H1 (cell line): ENCODE measurements around the gene PPFIBP2. TPM values are rescaled to one million over a fixed set of nuclear protein-coding genes. Genes with fewer than 3 reads are reported as not detected.

Experiments
- CTCF ChIA-PET: fragments of 300-600 bp; sonication (Branson Sonifier 250); formaldehyde crosslinking; loops from one replicate; lab custom pipeline; 2021; ENCODE audit not compliant: partially characterized antibody; lab: Charles Lee
- POLR2A ChIA-PET: fragments of 300-600 bp; sonication (Branson Sonifier 250); formaldehyde crosslinking; loops from one replicate; lab custom pipeline; 2021; ENCODE audit warnings: inconsistent platforms; ENCODE audit not compliant: partially characterized antibody; lab: Charles Lee
- DNase-seq, 2 experiments: peaks; one replicate each; pipeline versions ENCODE4 v3.0.0 to v3.0.0-alpha.2; 2010 to 2022; ENCODE audit warnings: low spot score in 2 of 2, low read depth in 1 of 2, mixed read lengths in 1 of 2
- FAIRE-seq: peaks from 2 replicates; lab custom pipeline; 2011; peaks lifted over from hg19 to GRCh38; lab: Jason Lieb, UNC
- H2AFZ ChIP-seq: 2 replicates; pipeline ENCODE4 v1.8.1; 2012; ENCODE audit warnings: low read length, inconsistent platforms
- H2AK5ac ChIP-seq: 2 replicates; pipeline ENCODE4 v1.6.1; 2013; ENCODE audit warnings: low read depth, low read length
- H2BK120ac ChIP-seq: replicated peaks from 2 replicates; pipeline ENCODE3; 2013; ENCODE audit warnings: low read depth, low read length, inconsistent platforms
- H2BK12ac ChIP-seq: 2 replicates; pipeline ENCODE4 v1.6.1; 2013; ENCODE audit warnings: low read depth, low read length
- H2BK15ac ChIP-seq: 2 replicates; pipeline ENCODE4 v1.6.1; 2013; ENCODE audit warnings: low read length
- H2BK20ac ChIP-seq: 2 replicates; pipeline ENCODE4 v1.6.1; 2013; ENCODE audit warnings: low read length
- H2BK5ac ChIP-seq: 2 replicates; pipeline ENCODE4 v1.6.1; 2013; ENCODE audit warnings: low read depth, low read length
- H3K14ac ChIP-seq: 2 replicates; pipeline ENCODE4 v1.6.1; 2013; ENCODE audit warnings: inconsistent platforms; ENCODE audit not compliant: insufficient read length
- H3K18ac ChIP-seq: 2 replicates; pipeline ENCODE4 v1.6.1; 2013; ENCODE audit warnings: low read length; ENCODE audit errors: extremely low read depth
- H3K23ac ChIP-seq: 2 replicates; pipeline ENCODE4 v1.6.1; 2013; ENCODE audit warnings: inconsistent platforms; ENCODE audit not compliant: insufficient read length
- H3K23me2 ChIP-seq: 2 replicates; pipeline ENCODE4 v1.6.1; 2013; ENCODE audit warnings: low read depth, low read length
- H3K27ac ChIP-seq: 2 replicates; pipeline ENCODE4 v1.6.1; 2011; ENCODE audit warnings: low read depth, low read length, inconsistent platforms
- H3K27me3 ChIP-seq, 4 experiments: replicated peaks in 1 of 4; 1 replicate in 1 of 4; 2 replicates in 3 of 4; pipeline versions ENCODE4 v1.6.1 to v1.8.1; 2011 to 2013; ENCODE audit warnings: low read length in 3 of 4, mild to moderate bottlenecking in 3 of 4, inconsistent platforms in 2 of 4, mixed read lengths in 2 of 4, moderate library complexity in 1 of 4; ENCODE audit not compliant: control insufficient read depth in 3 of 4, insufficient read depth in 3 of 4; ENCODE audit errors: extremely low read depth in 1 of 4
- H3K36me3 ChIP-seq, 4 experiments: 2 replicates each; pipeline versions ENCODE4 v1.6.1 to v1.8.1; 2011 to 2013; ENCODE audit warnings: mild to moderate bottlenecking in 4 of 4, low read length in 3 of 4, moderate library complexity in 2 of 4, control low read depth in 1 of 4, inconsistent platforms in 1 of 4; ENCODE audit not compliant: insufficient read depth in 4 of 4, control insufficient read depth in 2 of 4
- H3K4ac ChIP-seq: replicated peaks from 2 replicates; pipeline ENCODE3; 2013; ENCODE audit warnings: low read length, low read depth, mixed read lengths, inconsistent platforms; ENCODE audit not compliant: insufficient read length
- H3K4me1 ChIP-seq, 4 experiments: replicated peaks in 1 of 4; 1 replicate in 1 of 4; 2 replicates in 3 of 4; pipeline versions ENCODE4 v1.6.1 to v1.8.1; 2011 to 2013; ENCODE audit warnings: low read length in 3 of 4, inconsistent platforms in 2 of 4, mixed read lengths in 1 of 4; ENCODE audit not compliant: insufficient read depth in 4 of 4, control insufficient read depth in 3 of 4
- H3K4me2 ChIP-seq, 2 experiments: 2 replicates each; pipeline versions ENCODE4 v1.6.1 to v1.8.1; 2011 to 2013; ENCODE audit warnings: low read depth in 2 of 2, low read length in 2 of 2, control low read depth in 1 of 2, inconsistent platforms in 1 of 2, mild to moderate bottlenecking in 1 of 2; ENCODE audit not compliant: insufficient read depth in 1 of 2
- H3K4me3 ChIP-seq, 4 experiments: fragments of 200-600, 300-600 bp in 1 of 4; sonication (generic), shearing (Covaris generic), sonication (Bioruptor Twin) in 1 of 4; 2 replicates each; pipeline versions ENCODE4 v1.5.1 to v1.8.1; 2011 to 2016; ENCODE audit warnings: low read length in 4 of 4, low read depth in 3 of 4, control low read depth in 2 of 4, inconsistent platforms in 2 of 4, mild to moderate bottlenecking in 2 of 4, mixed read lengths in 1 of 4, moderate library complexity in 1 of 4; ENCODE audit not compliant: insufficient read depth in 2 of 4; ENCODE audit errors: extremely low read depth in 1 of 4
- H3K56ac ChIP-seq: replicated peaks from 2 replicates; pipeline ENCODE3; 2013; ENCODE audit warnings: low read depth, mild to moderate bottlenecking, mixed read lengths, low read length, inconsistent platforms; ENCODE audit not compliant: insufficient read length
- H3K79me1 ChIP-seq: 2 replicates; pipeline ENCODE4 v1.6.1; 2013; ENCODE audit warnings: low read depth, low read length, control low read depth
- H3K79me2 ChIP-seq, 2 experiments: 2 replicates each; pipeline versions ENCODE4 v1.6.1 to v1.8.1; 2012 to 2013; ENCODE audit warnings: low read length in 2 of 2, mild to moderate bottlenecking in 2 of 2, inconsistent platforms in 1 of 2; ENCODE audit not compliant: insufficient read depth in 2 of 2, control insufficient read depth in 1 of 2
- H3K9ac ChIP-seq, 4 experiments: replicated peaks in 1 of 4; 1 replicate in 1 of 4; 2 replicates in 3 of 4; pipeline versions ENCODE4 v1.6.1 to v1.8.1; 2011 to 2013; ENCODE audit warnings: low read depth in 3 of 4, low read length in 3 of 4, control low read depth in 2 of 4, mild to moderate bottlenecking in 2 of 4, moderate library complexity in 2 of 4, inconsistent platforms in 1 of 4; ENCODE audit errors: extremely low read depth in 1 of 4
- H3K9me3 ChIP-seq, 2 experiments: 2 replicates each; pipeline versions ENCODE4 v1.6.1 to v1.8.1; 2012 to 2013; ENCODE audit warnings: mild to moderate bottlenecking in 2 of 2, moderate library complexity in 2 of 2, control low read depth in 1 of 2, inconsistent platforms in 1 of 2, low read depth in 1 of 2, low read length in 1 of 2, mixed read lengths in 1 of 2; ENCODE audit not compliant: insufficient read depth in 2 of 2
- H4K20me1 ChIP-seq, 2 experiments: replicated peaks in 1 of 2; 2 replicates each; pipeline versions ENCODE3 to v1.8.1; 2011 to 2013; ENCODE audit warnings: inconsistent platforms in 2 of 2, low read length in 2 of 2, mild to moderate bottlenecking in 1 of 2; ENCODE audit not compliant: insufficient read depth in 2 of 2, control insufficient read depth in 1 of 2
- H4K5ac ChIP-seq: 2 replicates; pipeline ENCODE4 v1.6.1; 2013; ENCODE audit warnings: low read length, low read depth, mixed read lengths, inconsistent platforms; ENCODE audit not compliant: insufficient read length
- H4K8ac ChIP-seq: 2 replicates; pipeline ENCODE4 v1.8.0; 2013; ENCODE audit warnings: mild to moderate bottlenecking, moderate library complexity, low read length, inconsistent platforms; ENCODE audit not compliant: insufficient read depth; ENCODE audit errors: extremely low read depth
- H4K91ac ChIP-seq: replicated peaks from 2 replicates; pipeline ENCODE3; 2013; ENCODE audit warnings: low read length, mixed read lengths, inconsistent platforms; ENCODE audit not compliant: insufficient read length
- BACH1 ChIP-seq: IDR thresholded peaks from 2 replicates; pipeline ENCODE4 v1.6.1; 2012; ENCODE audit warnings: low read length, improper control_type of control experiment
- JUN ChIP-seq: IDR thresholded peaks from 2 replicates; pipeline ENCODE4 v1.6.1; 2011; ENCODE audit warnings: low read depth, mild to moderate bottlenecking, improper control_type of control experiment, low read length
- TCF12 ChIP-seq: IDR thresholded peaks from 2 replicates; pipeline ENCODE4 v1.6.1; 2011; ENCODE audit warnings: low read depth, mild to moderate bottlenecking, low read length
- WGBS, 2 experiments: shearing (Covaris generic) in 1 of 2; methylation state at CpG; one replicate each; pipeline versions ENCODE4 v1.1.6 to v1.1.7; 2013 to 2015; ENCODE audit warnings: low lambda C conversion rate in 2 of 2, mixed read lengths in 2 of 2, inconsistent platforms in 1 of 2, low coverage in 1 of 2, missing lambda C conversion rate in 1 of 2; ENCODE audit not compliant: insufficient replicate concordance in 2 of 2, insufficient coverage in 1 of 2, insufficient read length in 1 of 2; ENCODE audit errors: extremely low coverage in 1 of 2, missing lambda C conversion rate in 1 of 2; 5-methylcytosine and 5-hydroxymethylcytosine counted together
- polyA plus RNA-seq, 7 experiments: library from polyadenylated mRNA; depleted of rRNA in 3 of 7; stranded (reverse) in 5 of 7; unstranded in 2 of 7; fragments of >200 nt in 5 of 7; fragments of 200-250 nt in 2 of 7; gene quantifications; 1 replicate in 5 of 7; 2 replicates in 1 of 7; 4 replicates in 1 of 7; pipeline versions ENCODE4 v1.2.1 to v1.2.3, GENCODE V29; 2011 to 2013; ENCODE audit warnings: missing spikeins in 2 of 7, mixed read lengths in 2 of 7
- total RNA-seq: library from RNA; stranded (reverse); fragmentation: NEBNext Ultra II Directional; extraction: Animal tissue kit (Norgen Biotek cat#: 25700); gene quantifications from 2 replicates; pipeline ENCODE4 v1.2.1, GENCODE V29; 2021
- TF ChIP-seq, protein P1 (sequence below): IDR thresholded peaks from 2 replicates; pipeline ENCODE4 v1.6.1; 2012; ENCODE audit warnings: inconsistent platforms
- TF ChIP-seq, protein P2 (sequence below), 3 experiments: IDR thresholded peaks; 1 replicate in 2 of 3; 2 replicates in 1 of 3; pipeline versions ENCODE4 v1.5.1 to v1.6.1; 2011; ENCODE audit warnings: low read length in 3 of 3, mild to moderate bottlenecking in 3 of 3, inconsistent platforms in 2 of 3, low read depth in 1 of 3, moderate library complexity in 1 of 3; ENCODE audit not compliant: insufficient read depth in 1 of 3; ENCODE audit errors: control extremely low read depth in 1 of 3
- TF ChIP-seq, protein P3 (sequence below): IDR thresholded peaks from 2 replicates; pipeline ENCODE4 v1.6.1; 2011; ENCODE audit warnings: low read depth, mild to moderate bottlenecking, low read length; ENCODE audit not compliant: insufficient read depth

PPFIBP2 gene
- total and polyA plus RNA-seq, 2 of the 8 experiments (the other 6 are each of a cell fraction or from before 2014, with no cell fraction given): 5.5 to 9.8 TPM

DNA sequence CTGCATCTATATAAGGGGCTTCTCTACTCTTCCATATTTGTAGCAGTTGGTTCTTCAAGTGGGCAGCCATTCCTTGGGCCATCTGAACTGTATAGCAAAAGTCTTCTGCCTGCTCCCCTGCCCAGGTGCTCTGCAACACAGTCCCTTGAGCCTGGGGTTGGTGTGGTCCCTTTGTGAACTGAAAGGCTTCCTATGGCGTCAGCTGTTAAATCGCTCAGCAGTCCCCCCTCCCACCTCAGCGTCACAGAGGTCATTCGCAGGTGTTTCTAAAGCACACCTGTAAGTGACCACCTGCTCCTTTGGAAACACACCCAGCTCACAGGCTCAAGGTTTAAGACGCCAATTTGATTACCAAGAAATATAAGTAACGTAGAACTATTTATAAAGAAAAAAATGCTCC is 122.6 kb downstream of the PPFIBP2 start:
- Histone ChIP-seq H2BK120ac (no peak overlapping the region), H2AFZ (no peak overlapping the region), H2BK5ac (no peak overlapping the region), H2BK15ac (no peak overlapping the region), H4K20me1 (no peaks in the 10 kb centered on the region), H3K4ac (no peak overlapping the region), H3K9ac (no peak overlapping the region), H3K9me3 (no peaks in the 10 kb centered on the region), H4K8ac (no peak overlapping the region), H2BK20ac (no peak overlapping the region), H2AK5ac (no peak overlapping the region), H3K56ac (no peak overlapping the region), H3K79me2 (no peaks in the 10 kb centered on the region), H2BK12ac (no peak overlapping the region), H3K79me1 (no peaks in the 10 kb centered on the region), H3K18ac (no peak overlapping the region), H3K4me1 (no peaks in the 10 kb centered on the region), H3K27me3 (no peaks in the 10 kb centered on the region), H3K36me3 (no peaks in the 10 kb centered on the region; a peak in 1 of 8 replicates), H3K27ac (no peak overlapping the region), H4K91ac (no peak overlapping the region), H3K4me3 (no peak overlapping the region), H3K23ac (no peak overlapping the region), H4K5ac (no peak overlapping the region), H3K23me2 (no peaks in the 10 kb centered on the region), H3K14ac (no peak overlapping the region), H3K4me2 (no peak overlapping the region)
- DNase-seq (no peak), FAIRE-seq (no peak)
- ChIA-PET CTCF (interaction anchor here (1.0 to 6.0 kb wide), 7 partner anchors 11 to 64 kb away, joined by 3 to 40 read pairs (median 4); no protein-coding TSS in a partner anchor), POLR2A (interaction anchor here (0.6 kb wide), 1 partner anchor 421 kb away, joined by 3 read pairs; no protein-coding TSS in a partner anchor)
- WGBS, 2 experiments: 87% methylated on average over 6 of the region's 6 CpGs; no CpG with 5 or more reads in 1 of the 2 experiments
- TF ChIP-seq TCF12 (0 out of 2 replicates have a peak, but pooled peaks have one; percentile 30), JUN (no peak), BACH1 (no peak)
- TF ChIP-seq, protein P1, sequence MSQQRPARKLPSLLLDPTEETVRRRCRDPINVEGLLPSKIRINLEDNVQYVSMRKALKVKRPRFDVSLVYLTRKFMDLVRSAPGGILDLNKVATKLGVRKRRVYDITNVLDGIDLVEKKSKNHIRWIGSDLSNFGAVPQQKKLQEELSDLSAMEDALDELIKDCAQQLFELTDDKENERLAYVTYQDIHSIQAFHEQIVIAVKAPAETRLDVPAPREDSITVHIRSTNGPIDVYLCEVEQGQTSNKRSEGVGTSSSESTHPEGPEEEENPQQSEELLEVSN: no peak
- TF ChIP-seq, protein P2, sequence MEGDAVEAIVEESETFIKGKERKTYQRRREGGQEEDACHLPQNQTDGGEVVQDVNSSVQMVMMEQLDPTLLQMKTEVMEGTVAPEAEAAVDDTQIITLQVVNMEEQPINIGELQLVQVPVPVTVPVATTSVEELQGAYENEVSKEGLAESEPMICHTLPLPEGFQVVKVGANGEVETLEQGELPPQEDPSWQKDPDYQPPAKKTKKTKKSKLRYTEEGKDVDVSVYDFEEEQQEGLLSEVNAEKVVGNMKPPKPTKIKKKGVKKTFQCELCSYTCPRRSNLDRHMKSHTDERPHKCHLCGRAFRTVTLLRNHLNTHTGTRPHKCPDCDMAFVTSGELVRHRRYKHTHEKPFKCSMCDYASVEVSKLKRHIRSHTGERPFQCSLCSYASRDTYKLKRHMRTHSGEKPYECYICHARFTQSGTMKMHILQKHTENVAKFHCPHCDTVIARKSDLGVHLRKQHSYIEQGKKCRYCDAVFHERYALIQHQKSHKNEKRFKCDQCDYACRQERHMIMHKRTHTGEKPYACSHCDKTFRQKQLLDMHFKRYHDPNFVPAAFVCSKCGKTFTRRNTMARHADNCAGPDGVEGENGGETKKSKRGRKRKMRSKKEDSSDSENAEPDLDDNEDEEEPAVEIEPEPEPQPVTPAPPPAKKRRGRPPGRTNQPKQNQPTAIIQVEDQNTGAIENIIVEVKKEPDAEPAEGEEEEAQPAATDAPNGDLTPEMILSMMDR (IDR thresholded peaks at IDR 0.05; ENCODE audit: control extremely low read depth in 1 of 3, insufficient read depth in 1 of 3, low read depth in 1 of 3, low read length in 3 of 3): no peak
- TF ChIP-seq, protein P3, sequence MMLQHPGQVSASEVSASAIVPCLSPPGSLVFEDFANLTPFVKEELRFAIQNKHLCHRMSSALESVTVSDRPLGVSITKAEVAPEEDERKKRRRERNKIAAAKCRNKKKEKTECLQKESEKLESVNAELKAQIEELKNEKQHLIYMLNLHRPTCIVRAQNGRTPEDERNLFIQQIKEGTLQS: no peak
